Trophoblast cell (in vitro differentiated cells and primary cell): ENCODE measurements around the gene LETMD1.
A peak's percentile ranks its signal among the peaks of the same experiment; 100 is the strongest.

Source experiments
- DNase-seq, 2 donors: peaks; one replicate each; pipeline ENCODE4 v3.0.0-alpha.2; 2016
- H2AFZ ChIP-seq: 2 replicates; pipeline ENCODE4 v1.6.1; 2013; ENCODE audit warnings: low read length, moderate library complexity, mild to moderate bottlenecking; ENCODE audit not compliant: insufficient read depth, poor library complexity
- H2AK5ac ChIP-seq: 2 replicates; pipeline ENCODE4 v1.6.1; 2013; ENCODE audit warnings: mild to moderate bottlenecking, low read length
- H2BK120ac ChIP-seq: 2 replicates; pipeline ENCODE4 v1.6.1; 2013; ENCODE audit warnings: low read length, mild to moderate bottlenecking, moderate library complexity; ENCODE audit not compliant: insufficient read depth, poor library complexity
- H2BK12ac ChIP-seq: 2 replicates; pipeline ENCODE4 v1.6.1; 2013; ENCODE audit warnings: mild to moderate bottlenecking, low read length, moderate library complexity
- H2BK5ac ChIP-seq: 2 replicates; pipeline ENCODE4 v1.6.1; 2013; ENCODE audit warnings: low read length, low read depth, moderate library complexity, mild to moderate bottlenecking; ENCODE audit not compliant: poor library complexity
- H3K14ac ChIP-seq: 2 replicates; pipeline ENCODE4 v1.6.1; 2013; ENCODE audit warnings: mild to moderate bottlenecking, low read length
- H3K18ac ChIP-seq: 2 replicates; pipeline ENCODE4 v1.6.1; 2013; ENCODE audit warnings: mild to moderate bottlenecking, low read length
- H3K23ac ChIP-seq: 2 replicates; pipeline ENCODE4 v1.6.1; 2013; ENCODE audit warnings: low read length
- H3K27ac ChIP-seq: 2 replicates; pipeline ENCODE4 v1.5.1; 2013; ENCODE audit warnings: low read depth, mild to moderate bottlenecking, inconsistent platforms, low read length, moderate library complexity
- H3K27me3 ChIP-seq: 2 replicates; pipeline ENCODE4 v1.6.1; 2013; ENCODE audit warnings: inconsistent platforms, mild to moderate bottlenecking, low read length, moderate library complexity; ENCODE audit not compliant: insufficient read depth
- H3K36me3 ChIP-seq, 2 experiments: 1 replicate in 1 of 2; 2 replicates in 1 of 2; pipeline ENCODE4 v1.6.1; 2013; ENCODE audit warnings: low read length in 2 of 2, mild to moderate bottlenecking in 2 of 2, moderate library complexity in 1 of 2; ENCODE audit not compliant: insufficient read depth in 2 of 2, control insufficient read depth in 1 of 2
- H3K4ac ChIP-seq: 2 replicates; pipeline ENCODE4 v1.6.1; 2013; ENCODE audit warnings: low read depth, mild to moderate bottlenecking, low read length, moderate library complexity
- H3K4me1 ChIP-seq, 2 experiments: 1 replicate in 1 of 2; 2 replicates in 1 of 2; pipeline ENCODE4 v1.6.1; 2013; ENCODE audit warnings: low read length in 2 of 2, mild to moderate bottlenecking in 2 of 2, moderate library complexity in 1 of 2; ENCODE audit not compliant: insufficient read depth in 2 of 2, control insufficient read depth in 1 of 2
- H3K4me2 ChIP-seq: 2 replicates; pipeline ENCODE4 v1.6.1; 2013; ENCODE audit warnings: inconsistent platforms, mild to moderate bottlenecking, low read length, moderate library complexity
- H3K4me3 ChIP-seq: 2 replicates; pipeline ENCODE4 v1.5.1; 2013; ENCODE audit warnings: mild to moderate bottlenecking, low read depth, low read length, inconsistent platforms
- H3K79me1 ChIP-seq: one replicate; pipeline ENCODE4 v1.6.1; 2013; ENCODE audit warnings: low read length
- H3K79me2 ChIP-seq: 2 replicates; pipeline ENCODE4 v1.6.1; 2013; ENCODE audit warnings: low read length, mild to moderate bottlenecking; ENCODE audit not compliant: control insufficient read depth, insufficient read depth, poor library complexity
- H3K9ac ChIP-seq: 2 replicates; pipeline ENCODE4 v1.6.1; 2013; ENCODE audit warnings: mild to moderate bottlenecking, low read length
- H3K9me3 ChIP-seq: 2 replicates; pipeline ENCODE4 v1.6.1; 2013; ENCODE audit warnings: low read depth, mild to moderate bottlenecking, control low read depth, inconsistent platforms, low read length; ENCODE audit not compliant: insufficient read depth
- H4K12ac ChIP-seq: 2 replicates; pipeline ENCODE4 v1.6.1; 2013; ENCODE audit warnings: low read depth, mild to moderate bottlenecking, low read length, moderate library complexity
- H4K8ac ChIP-seq: 2 replicates; pipeline ENCODE4 v1.6.1; 2013; ENCODE audit warnings: low read depth, mild to moderate bottlenecking, low read length, moderate library complexity
- H4K91ac ChIP-seq: one replicate; pipeline ENCODE4 v1.6.1; 2013; ENCODE audit warnings: low read depth, mild to moderate bottlenecking, low read length, moderate library complexity
- WGBS: extraction: QIAGEN DNeasy Blood & Tissue Kit; methylation state at CpG from one replicate; pipeline ENCODE4 v1.1.7; 2013; ENCODE audit warnings: missing lambda C conversion rate; ENCODE audit not compliant: insufficient read length, insufficient coverage; ENCODE audit errors: extremely low coverage; 5-methylcytosine and 5-hydroxymethylcytosine counted together

LETMD1 gene

GRCh38 chr12:51004504-51004903 lies 43.6 kb upstream of the LETMD1 start:
- no peaks in the 10 kb centered on the region for H3K79me2 ChIP-seq
- H3K4me1 ChIP-seq = peaks cover 7 to 12% of the 10 kb centered on the region in 2 experiments
- no peak overlapping the region for H3K9ac ChIP-seq
- no peak overlapping the region for H3K4ac ChIP-seq
- H3K14ac ChIP-seq = no peak overlapping the region
- no peak overlapping the region for H3K23ac ChIP-seq
- no peak overlapping the region for H4K12ac ChIP-seq
- H2AK5ac ChIP-seq = no peak overlapping the region
- no peak overlapping the region for H3K18ac ChIP-seq
- peak overlapping the region; percentile 37 for H2BK5ac ChIP-seq
- WGBS = no CpG with 5 or more reads among the region's 6 CpGs
- peak; percentile 66 to 71 for DNase-seq
- H2BK120ac ChIP-seq = no peak overlapping the region
- H4K8ac ChIP-seq = no peak overlapping the region
- no peaks in the 10 kb centered on the region for H3K27me3 ChIP-seq
- no peak overlapping the region for H2AFZ ChIP-seq
- no peak overlapping the region for H2BK12ac ChIP-seq
- peak overlapping the region; percentile 92 for H3K27ac ChIP-seq
- no peaks in the 10 kb centered on the region for H3K9me3 ChIP-seq
- H3K4me3 ChIP-seq = no peak overlapping the region
- no peak overlapping the region for H4K91ac ChIP-seq
- H3K79me1 ChIP-seq = peaks cover 13% of the 10 kb centered on the region
- H3K4me2 ChIP-seq = no peak overlapping the region
- peaks cover 11 to 12% of the 10 kb centered on the region in 2 experiments for H3K36me3 ChIP-seq

- no peak overlapping the region for H4K8ac ChIP-seq
- H3K27me3 ChIP-seq = no peaks in the 10 kb centered on the region
- DNase-seq = peak in 1 of 2 donors; percentile 41
- H3K23ac ChIP-seq = no peak overlapping the region
- no peak overlapping the region for H3K9ac ChIP-seq
- no peak overlapping the region for H2AFZ ChIP-seq
- H3K79me1 ChIP-seq = peaks cover 13% of the 10 kb centered on the region
- no peak overlapping the region for H3K18ac ChIP-seq
- peaks cover 7 to 12% of the 10 kb centered on the region in 2 experiments for H3K4me1 ChIP-seq
- H2AK5ac ChIP-seq = peak overlapping the region; percentile 49
- peak overlapping the region; percentile 51 for H2BK12ac ChIP-seq
- peak overlapping the region; percentile 92 for H3K27ac ChIP-seq
- H2BK5ac ChIP-seq = peak overlapping the region; percentile 22
- H4K91ac ChIP-seq = peak overlapping the region; percentile 51
- peak overlapping the region; percentile 67 for H3K14ac ChIP-seq
- WGBS = no CpG with 5 or more reads among the region's 3 CpGs
- peak overlapping the region; percentile 13 for H3K4me2 ChIP-seq
- no peak overlapping the region for H3K4me3 ChIP-seq
- no peaks in the 10 kb centered on the region for H3K9me3 ChIP-seq
- H2BK120ac ChIP-seq = peak overlapping the region; percentile 81
- no peak overlapping the region for H3K4ac ChIP-seq
- H3K36me3 ChIP-seq = peaks cover 11 to 12% of the 10 kb centered on the region in 2 experiments
- no peaks in the 10 kb centered on the region for H3K79me2 ChIP-seq
- no peak overlapping the region for H4K12ac ChIP-seq
Measured at GRCh38 chr12:51005030-51005429, 43.1 kb upstream of the LETMD1 start.

GRCh38 chr12:51005671-51006070 lies 42.5 kb upstream of the LETMD1 start:
- Histone ChIP-seq H3K79me1 (peaks cover 13% of the 10 kb centered on the region), H2BK5ac (peak overlapping the region; percentile 76), H3K36me3 (peaks cover 9 to 10% of the 10 kb centered on the region in 2 experiments), H3K4ac (no peak overlapping the region), H3K27ac (peak overlapping the region; percentile 92), H3K4me2 (peak overlapping the region; percentile 59), H2AFZ (no peak overlapping the region), H3K23ac (no peak overlapping the region), H2BK12ac (peak overlapping the region; percentile 52), H3K9me3 (no peaks in the 10 kb centered on the region), H3K27me3 (no peaks in the 10 kb centered on the region), H4K12ac (no peak overlapping the region), H3K18ac (no peak overlapping the region), H4K8ac (peak overlapping the region; percentile 66), H3K79me2 (no peaks in the 10 kb centered on the region), H3K4me1 (peaks cover 7 to 12% of the 10 kb centered on the region in 2 experiments), H2BK120ac (peak overlapping the region; percentile 74), H3K9ac (no peak overlapping the region), H3K4me3 (no peak overlapping the region), H4K91ac (peak overlapping the region; percentile 72), H2AK5ac (no peak overlapping the region), H3K14ac (no peak overlapping the region)
- WGBS = no CpG with 5 or more reads among the region's 3 CpGs
- DNase-seq = peak; percentile 83 to 97

- no CpG with 5 or more reads among the region's 1 CpG for WGBS
- Histone ChIP-seq H2AFZ (no peak overlapping the region), H3K4me2 (no peak overlapping the region), H2BK5ac (no peak overlapping the region), H3K4me1 (peaks cover 7 to 12% of the 10 kb centered on the region in 2 experiments), H3K36me3 (peaks cover 7 to 10% of the 10 kb centered on the region in 2 experiments), H3K9ac (no peak overlapping the region), H3K18ac (no peak overlapping the region), H3K27me3 (no peaks in the 10 kb centered on the region), H3K4ac (no peak overlapping the region), H3K14ac (no peak overlapping the region), H3K79me2 (peaks cover 1% of the 10 kb centered on the region), H4K12ac (no peak overlapping the region), H2AK5ac (no peak overlapping the region), H3K4me3 (no peak overlapping the region), H4K91ac (no peak overlapping the region), H3K9me3 (no peaks in the 10 kb centered on the region), H2BK12ac (no peak overlapping the region), H3K79me1 (peaks cover 13% of the 10 kb centered on the region), H3K23ac (no peak overlapping the region), H2BK120ac (no peak overlapping the region), H4K8ac (no peak overlapping the region), H3K27ac (no peak overlapping the region)
- DNase-seq = no peak
Measured at GRCh38 chr12:51008329-51009055, 39.6 kb upstream of the LETMD1 start.
